Mammary epithelial cell (primary cell): ENCODE results near the gene CFAP73.

Source experiments
- EZH2 ChIP-seq: IDR thresholded peaks from 2 replicates; pipeline ENCODE4 v1.6.1; 2012; ENCODE audit warnings: low read length, inconsistent platforms, borderline replicate concordance
- TF ChIP-seq, protein P1 (sequence below), 2 donors: IDR thresholded peaks in 1 of 2; conservative IDR thresholded peaks in 1 of 2; 2 replicates each; pipeline ENCODE4 v1.5.1; 2011 to 2012; ENCODE audit warnings: inconsistent platforms in 2 of 2, low read length in 2 of 2, mild to moderate bottlenecking in 2 of 2, control low read depth in 1 of 2, low read depth in 1 of 2; ENCODE audit not compliant: insufficient read depth in 1 of 2; ENCODE audit errors: extremely low read depth in 1 of 2

DNA sequence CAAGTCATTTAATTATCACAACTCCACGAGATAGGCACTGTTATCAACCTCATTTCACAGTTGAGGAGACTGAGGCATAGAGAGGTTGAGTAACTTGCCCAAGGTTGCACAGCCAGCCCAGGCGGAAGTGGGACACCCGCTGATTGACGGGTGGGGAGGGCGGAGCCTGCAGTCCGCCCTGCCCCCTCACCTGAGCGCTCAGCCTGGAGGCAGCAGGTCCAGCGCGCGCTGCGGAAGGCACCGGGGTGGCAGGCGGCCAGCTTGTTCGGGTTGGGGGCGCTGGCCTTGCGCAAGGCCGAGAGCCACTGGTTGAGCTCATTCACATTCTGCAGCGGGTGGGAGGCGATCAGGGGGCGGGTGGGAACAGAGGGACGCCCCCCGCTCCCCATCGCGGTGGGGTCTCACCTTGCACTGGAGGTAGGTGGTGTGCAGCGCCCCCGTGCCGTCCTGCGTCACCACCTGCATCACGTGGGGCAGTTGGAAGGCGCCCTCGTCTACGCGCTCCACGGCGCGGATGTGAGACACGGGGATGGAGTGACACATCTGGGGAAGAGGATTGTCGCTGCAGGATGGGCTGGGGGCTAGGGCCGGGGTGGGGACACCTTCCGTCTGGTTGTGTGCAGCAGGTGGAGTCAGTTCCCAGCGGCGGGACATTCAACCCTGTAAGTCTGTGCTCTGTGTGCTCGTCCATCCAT lies 45.6 kb upstream of the CFAP73 start:
- no peak for TF ChIP-seq EZH2
- TF ChIP-seq, protein P1, sequence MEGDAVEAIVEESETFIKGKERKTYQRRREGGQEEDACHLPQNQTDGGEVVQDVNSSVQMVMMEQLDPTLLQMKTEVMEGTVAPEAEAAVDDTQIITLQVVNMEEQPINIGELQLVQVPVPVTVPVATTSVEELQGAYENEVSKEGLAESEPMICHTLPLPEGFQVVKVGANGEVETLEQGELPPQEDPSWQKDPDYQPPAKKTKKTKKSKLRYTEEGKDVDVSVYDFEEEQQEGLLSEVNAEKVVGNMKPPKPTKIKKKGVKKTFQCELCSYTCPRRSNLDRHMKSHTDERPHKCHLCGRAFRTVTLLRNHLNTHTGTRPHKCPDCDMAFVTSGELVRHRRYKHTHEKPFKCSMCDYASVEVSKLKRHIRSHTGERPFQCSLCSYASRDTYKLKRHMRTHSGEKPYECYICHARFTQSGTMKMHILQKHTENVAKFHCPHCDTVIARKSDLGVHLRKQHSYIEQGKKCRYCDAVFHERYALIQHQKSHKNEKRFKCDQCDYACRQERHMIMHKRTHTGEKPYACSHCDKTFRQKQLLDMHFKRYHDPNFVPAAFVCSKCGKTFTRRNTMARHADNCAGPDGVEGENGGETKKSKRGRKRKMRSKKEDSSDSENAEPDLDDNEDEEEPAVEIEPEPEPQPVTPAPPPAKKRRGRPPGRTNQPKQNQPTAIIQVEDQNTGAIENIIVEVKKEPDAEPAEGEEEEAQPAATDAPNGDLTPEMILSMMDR (conservative IDR thresholded peaks at IDR 0.05 in 1 of 2, IDR thresholded peaks at IDR 0.05 in 1 of 2; ENCODE audit: extremely low read depth in 1 of 2, insufficient read depth in 1 of 2, low read depth in 1 of 2, low read length in 2 of 2), result no peak
